HepG2 (cell line): ENCODE measurements around the gene ARHGAP9. TPM values are rescaled to one million over a fixed set of nuclear protein-coding genes. Genes with fewer than 3 reads are reported as not detected.

Experiments
- ARNT2 ChIP-seq: sonication (generic); formaldehyde crosslinking; IDR thresholded peaks from 2 replicates; pipeline ENCODE4 v1.8.0; 2022; ENCODE audit warnings: mild to moderate bottlenecking, low read depth, missing genetic modification reagents, moderate library complexity
- ATF3 ChIP-seq: sonication (generic); formaldehyde crosslinking; IDR thresholded peaks from 2 replicates; pipeline ENCODE4 v1.4.0; 2020; ENCODE audit warnings: missing genetic modification reagents
- BORCS8-MEF2B ChIP-seq: sonication (generic); formaldehyde crosslinking; IDR thresholded peaks from 2 replicates; pipeline ENCODE4 v1.8.0; 2022; ENCODE audit warnings: mild to moderate bottlenecking, missing genetic modification reagents
- ELF3 ChIP-seq: IDR thresholded peaks from 2 replicates; pipeline ENCODE4 v1.6.1; 2016; ENCODE audit warnings: missing genetic modification reagents, missing compliant biosample characterization
- HIVEP1 ChIP-seq: sonication (generic); formaldehyde crosslinking; IDR thresholded peaks from 2 replicates; pipeline ENCODE4 v1.4.0; 2020; ENCODE audit warnings: mild to moderate bottlenecking, missing genetic modification reagents
- IRF9 ChIP-seq: sonication (generic); formaldehyde crosslinking; IDR thresholded peaks from 2 replicates; pipeline ENCODE4 v1.8.0; 2022; ENCODE audit warnings: missing genetic modification reagents, mild to moderate bottlenecking, borderline replicate concordance
- ISL2 ChIP-seq: sonication (generic); formaldehyde crosslinking; IDR thresholded peaks from 2 replicates; pipeline ENCODE4 v1.5.0; 2020; ENCODE audit warnings: missing genetic modification reagents
- NRL ChIP-seq: sonication (generic); formaldehyde crosslinking; IDR thresholded peaks from 2 replicates; pipeline ENCODE4 v1.5.0; 2020; ENCODE audit warnings: missing genetic modification reagents, mild to moderate bottlenecking, moderate library complexity, borderline replicate concordance
- PHF20 ChIP-seq: sonication (generic); formaldehyde crosslinking; IDR thresholded peaks from 2 replicates; pipeline ENCODE4 v1.5.0; 2020; ENCODE audit warnings: mild to moderate bottlenecking, missing genetic modification reagents
- SMC3 ChIP-seq: IDR thresholded peaks from 2 replicates; pipeline ENCODE4 v1.6.1; 2011; ENCODE audit warnings: low read length, improper control_type of control experiment
- SP5 ChIP-seq: IDR thresholded peaks from 2 replicates; pipeline ENCODE4 v1.6.1; 2016; ENCODE audit warnings: low read depth, borderline replicate concordance
- SPEN ChIP-seq: sonication (generic); formaldehyde crosslinking; IDR thresholded peaks from 2 replicates; pipeline ENCODE4 v1.5.1; 2020; ENCODE audit warnings: low read depth, mild to moderate bottlenecking, missing genetic modification reagents
- ZBTB38 ChIP-seq: sonication (generic); formaldehyde crosslinking; IDR thresholded peaks from 2 replicates; pipeline ENCODE4 v1.5.1; 2020; ENCODE audit warnings: mild to moderate bottlenecking, missing genetic modification reagents
- ZBTB7A ChIP-seq: sonication (generic); formaldehyde crosslinking; IDR thresholded peaks from 2 replicates; pipeline ENCODE4 v1.8.0; 2022; ENCODE audit warnings: mild to moderate bottlenecking, missing genetic modification reagents
- ZC3H4 ChIP-seq: sonication (generic); formaldehyde crosslinking; IDR thresholded peaks from 2 replicates; pipeline ENCODE4 v1.4.0; 2020; ENCODE audit warnings: missing genetic modification reagents, borderline replicate concordance
- ZFP91 ChIP-seq: sonication (generic); formaldehyde crosslinking; IDR thresholded peaks from 2 replicates; pipeline ENCODE4 v1.9.0; 2022; ENCODE audit warnings: missing genetic modification reagents, mild to moderate bottlenecking, borderline replicate concordance
- ZNF263 ChIP-seq: sonication (generic); formaldehyde crosslinking; IDR thresholded peaks from 2 replicates; pipeline ENCODE4 v1.4.0; 2020; ENCODE audit warnings: missing genetic modification reagents
- ZNF275 ChIP-seq: sonication (generic); formaldehyde crosslinking; IDR thresholded peaks from 2 replicates; pipeline ENCODE4 v1.8.0; 2022; ENCODE audit warnings: missing genetic modification reagents, mild to moderate bottlenecking, inconsistent platforms, borderline replicate concordance
- ZNF484 ChIP-seq: sonication (generic); formaldehyde crosslinking; IDR thresholded peaks from 2 replicates; pipeline ENCODE4 v1.5.1; 2020; ENCODE audit warnings: mild to moderate bottlenecking, low read depth, missing genetic modification reagents, borderline replicate concordance
- ZNF691 ChIP-seq: sonication (generic); formaldehyde crosslinking; IDR thresholded peaks from 2 replicates; pipeline ENCODE4 v1.4.0; 2020; ENCODE audit warnings: missing genetic modification reagents, low read depth, mild to moderate bottlenecking, borderline replicate concordance
- ZNF83 ChIP-seq: sonication (generic); formaldehyde crosslinking; IDR thresholded peaks from 2 replicates; pipeline ENCODE4 v1.4.0; 2020; ENCODE audit warnings: missing genetic modification reagents, mild to moderate bottlenecking, borderline replicate concordance
- polyA plus RNA-seq, 8 experiments: library from polyadenylated mRNA; depleted of rRNA in 3 of 8; stranded (reverse) in 7 of 8; unstranded in 1 of 8; fragments of >200 nt; fragmentation: Illumina TruSeq in 4 of 8; extraction: Trizol in 4 of 8; gene quantifications; 2 replicates each; pipeline versions ENCODE4 v1.2.1 to v1.2.3, GENCODE V29; 2011 to 2016; ENCODE audit warnings: low read depth in 4 of 8, missing spikeins in 1 of 8, mixed read lengths in 1 of 8; ENCODE audit not compliant: insufficient read depth in 1 of 8
- total RNA-seq, 5 experiments: library from RNA; depleted of rRNA; stranded (reverse); fragments of >200 nt; fragmentation: Illumina TruSeq; extraction: Trizol; gene quantifications; 2 replicates each; pipeline ENCODE4 v1.2.3, GENCODE V29; 2016; ENCODE audit warnings: low read depth in 1 of 5

Gene ARHGAP9
- total and polyA plus RNA-seq, 2 of the 13 experiments (the other 11 are each of a cell fraction or from before 2014, with no cell fraction given): 0.18 to 1.2 TPM

GRCh38 chr12:57456145-57456700 is 23.4 kb downstream of the ARHGAP9 start (continued):
- TF ChIP-seq IRF9 (CRISPR knock-in tag): 0 out of 2 replicates have a peak, but pooled peaks have one; percentile 42
- 0 out of 2 replicates have a peak, but pooled peaks have one; percentile 55 for TF ChIP-seq NRL (CRISPR knock-in tag)
- TF ChIP-seq ZBTB7A (CRISPR knock-in tag): peak; percentile 45; the same call in 1 of the 2 replicates
- 0 out of 2 replicates have a peak, but pooled peaks have one; percentile 20 for TF ChIP-seq ISL2 (CRISPR knock-in tag)
- peak; percentile 39; the same call in 1 of the 2 replicates for TF ChIP-seq ZC3H4 (CRISPR knock-in tag)
- peak; percentile 38; the same call in 1 of the 2 replicates for TF ChIP-seq ELF3
- peak; percentile 49 for TF ChIP-seq SMC3
- TF ChIP-seq ZNF263 (CRISPR knock-in tag): peak; percentile 66; the same call in 1 of the 2 replicates
- no peak for TF ChIP-seq ZNF484 (CRISPR knock-in tag)
- TF ChIP-seq PHF20: no peak
- TF ChIP-seq ARNT2 (CRISPR knock-in tag): no peak
- 0 out of 2 replicates have a peak, but pooled peaks have one; percentile 4 for TF ChIP-seq ZBTB38 (CRISPR knock-in tag)
- no peak for TF ChIP-seq ZNF83 (CRISPR knock-in tag)
- TF ChIP-seq SPEN (CRISPR knock-in tag): 0 out of 2 replicates have a peak, but pooled peaks have one; percentile 9
- peak; percentile 26; the same call in 1 of the 2 replicates for TF ChIP-seq ZNF691 (CRISPR knock-in tag)
- no peak for TF ChIP-seq ATF3
- TF ChIP-seq ZFP91: peak; percentile 36; the same call in 1 of the 2 replicates
- peak; percentile 54; the same call in 1 of the 2 replicates for TF ChIP-seq HIVEP1 (CRISPR knock-in tag)
- TF ChIP-seq BORCS8-MEF2B (CRISPR knock-in tag): peak; percentile 52; the same call in 1 of the 2 replicates
- TF ChIP-seq ZNF275 (CRISPR knock-in tag): 0 out of 2 replicates have a peak, but pooled peaks have one; percentile 49
- peak; percentile 38; the same call in 1 of the 2 replicates for TF ChIP-seq SP5 (CRISPR knock-in tag)
